ENCODE measurements around the gene DNLZ. TPM values are rescaled to one million over a fixed set of nuclear protein-coding genes. Genes with fewer than 3 reads are reported as not detected.

DNLZ gene
- total and polyA plus RNA-seq, 11 donors, result 21.3 to 67.8 (median 33.6) TPM

DNA sequence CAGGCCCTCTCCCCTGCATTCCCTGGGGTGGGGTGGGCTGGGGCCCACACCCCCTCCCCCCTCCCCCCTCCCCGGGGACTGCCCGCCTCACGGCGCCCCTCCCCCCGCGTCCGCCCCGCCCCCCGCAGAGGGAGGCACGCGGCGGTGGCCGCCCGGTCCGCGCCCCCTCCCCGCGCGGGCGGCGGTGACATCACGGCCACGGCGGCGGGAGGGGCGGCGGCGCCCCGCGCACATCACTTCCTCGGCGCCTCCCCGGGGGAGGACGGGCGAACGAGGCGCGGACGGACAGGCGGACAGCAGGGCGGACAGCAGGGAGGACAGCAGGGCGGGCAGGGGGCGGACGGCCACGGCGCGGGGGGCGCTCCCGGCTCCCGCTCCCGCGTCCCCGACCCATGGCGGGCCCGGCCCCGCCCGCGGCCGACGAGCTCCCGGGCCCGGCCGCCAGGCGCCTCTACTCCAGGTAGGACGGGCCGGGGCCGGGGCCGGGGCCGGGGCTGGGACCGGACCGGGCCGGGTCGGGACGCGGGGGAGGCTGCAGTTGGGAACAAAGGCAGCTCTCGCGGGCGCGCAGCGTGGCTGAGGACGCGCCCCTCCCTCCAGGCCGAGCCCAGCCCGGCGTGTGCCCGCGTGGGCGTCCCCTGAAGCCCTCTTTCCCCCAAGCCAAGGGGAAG, 36.1 kb downstream of the DNLZ start, which contains the start of gene GPSM1:
Gene GPSM1, plus strand, starts transcription at position 236 of the 671 bp plus-strand sequence. Its CDS starts 157 bp downstream, at position 393.
- no peak for TF ChIP-seq POLR2A (IDR thresholded peaks at IDR 0.05)
- TF ChIP-seq, protein P1, sequence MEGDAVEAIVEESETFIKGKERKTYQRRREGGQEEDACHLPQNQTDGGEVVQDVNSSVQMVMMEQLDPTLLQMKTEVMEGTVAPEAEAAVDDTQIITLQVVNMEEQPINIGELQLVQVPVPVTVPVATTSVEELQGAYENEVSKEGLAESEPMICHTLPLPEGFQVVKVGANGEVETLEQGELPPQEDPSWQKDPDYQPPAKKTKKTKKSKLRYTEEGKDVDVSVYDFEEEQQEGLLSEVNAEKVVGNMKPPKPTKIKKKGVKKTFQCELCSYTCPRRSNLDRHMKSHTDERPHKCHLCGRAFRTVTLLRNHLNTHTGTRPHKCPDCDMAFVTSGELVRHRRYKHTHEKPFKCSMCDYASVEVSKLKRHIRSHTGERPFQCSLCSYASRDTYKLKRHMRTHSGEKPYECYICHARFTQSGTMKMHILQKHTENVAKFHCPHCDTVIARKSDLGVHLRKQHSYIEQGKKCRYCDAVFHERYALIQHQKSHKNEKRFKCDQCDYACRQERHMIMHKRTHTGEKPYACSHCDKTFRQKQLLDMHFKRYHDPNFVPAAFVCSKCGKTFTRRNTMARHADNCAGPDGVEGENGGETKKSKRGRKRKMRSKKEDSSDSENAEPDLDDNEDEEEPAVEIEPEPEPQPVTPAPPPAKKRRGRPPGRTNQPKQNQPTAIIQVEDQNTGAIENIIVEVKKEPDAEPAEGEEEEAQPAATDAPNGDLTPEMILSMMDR (IDR thresholded peaks at IDR 0.05), result peak in 1 of 12 donors; percentile 5
- Histone ChIP-seq H3K4me1 (peaks cover 5 to 62% (median 28%) of the 10 kb centered on the region in 12 donors), H3K4me3 (peak within 1 kb of the TSS; percentile 48 to 86 (median 71)), H3K36me3 (peaks cover 0 to 3% (median 0%) of the 10 kb centered on the region in 9 donors), H3K9me3 (no peaks in the 10 kb centered on the region), H3K27me3 (no peaks in the 10 kb centered on the region), H3K27ac (peak within 1 kb of the TSS; percentile 39 to 84 (median 76))
- WGBS, 4 donors, result 0 to 1% (median 1%) methylated on average over 21 to 86 of the region's 88 CpGs
- intact Hi-C loops (cut with DNase I), result no loop called here
- peak; percentile 71 to 85 (median 78) for DNase-seq
- peak in 3 of 4 donors; percentile 15 to 39 (median 21) for ATAC-seq

DNA sequence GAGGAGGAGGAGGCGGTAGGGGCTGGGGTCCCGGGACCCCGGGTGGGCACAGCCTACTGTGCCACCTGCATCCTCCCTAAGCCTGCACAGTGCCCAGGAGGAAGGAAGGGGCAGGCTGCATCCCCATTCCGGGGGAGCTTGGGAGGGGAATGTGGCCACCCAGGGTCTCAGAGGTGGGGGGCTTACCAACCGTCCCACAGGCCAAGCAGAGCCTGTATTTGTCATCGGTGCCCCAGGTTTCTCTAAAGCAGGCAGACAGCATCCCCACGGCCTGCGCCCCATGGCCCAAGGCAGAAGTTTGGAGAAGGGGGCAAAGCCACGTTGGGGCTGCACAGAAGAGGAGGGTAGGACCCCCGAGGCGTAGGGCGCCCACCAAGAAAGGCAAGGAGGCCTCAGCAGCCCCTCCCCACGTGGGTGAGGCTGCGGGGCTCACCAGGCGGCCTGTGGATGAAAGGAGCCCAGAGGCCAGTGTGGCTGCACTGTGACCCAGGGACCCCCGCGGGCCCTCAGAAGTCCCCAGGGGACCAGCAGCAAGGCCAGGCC, 36.7 kb downstream of the DNLZ start:
- peaks cover 0 to 1% (median 0%) of the 10 kb centered on the region in 9 donors for H3K36me3 ChIP-seq
- no peaks in the 10 kb centered on the region for H3K9me3 ChIP-seq
- peaks cover 5 to 62% (median 28%) of the 10 kb centered on the region in 12 donors for H3K4me1 ChIP-seq
- TF ChIP-seq, protein P1 (IDR thresholded peaks at IDR 0.05), result no peak
- no peak for TF ChIP-seq POLR2A (IDR thresholded peaks at IDR 0.05)
- peak overlapping the region in 11 of 12 donors; percentile 31 to 84 (median 72) for H3K27ac ChIP-seq
- H3K27me3 ChIP-seq, result no peaks in the 10 kb centered on the region
- intact Hi-C loops (cut with DNase I), result no loop called here
- no peak for DNase-seq
- H3K4me3 ChIP-seq, result peak overlapping the region in 11 of 12 donors; percentile 61 to 86 (median 72)
- peak in 1 of 4 donors; percentile 13 for ATAC-seq
- WGBS, 4 donors, result 38 to 50% (median 41%) methylated on average over 3 to 17 of the region's 17 CpGs

DNA sequence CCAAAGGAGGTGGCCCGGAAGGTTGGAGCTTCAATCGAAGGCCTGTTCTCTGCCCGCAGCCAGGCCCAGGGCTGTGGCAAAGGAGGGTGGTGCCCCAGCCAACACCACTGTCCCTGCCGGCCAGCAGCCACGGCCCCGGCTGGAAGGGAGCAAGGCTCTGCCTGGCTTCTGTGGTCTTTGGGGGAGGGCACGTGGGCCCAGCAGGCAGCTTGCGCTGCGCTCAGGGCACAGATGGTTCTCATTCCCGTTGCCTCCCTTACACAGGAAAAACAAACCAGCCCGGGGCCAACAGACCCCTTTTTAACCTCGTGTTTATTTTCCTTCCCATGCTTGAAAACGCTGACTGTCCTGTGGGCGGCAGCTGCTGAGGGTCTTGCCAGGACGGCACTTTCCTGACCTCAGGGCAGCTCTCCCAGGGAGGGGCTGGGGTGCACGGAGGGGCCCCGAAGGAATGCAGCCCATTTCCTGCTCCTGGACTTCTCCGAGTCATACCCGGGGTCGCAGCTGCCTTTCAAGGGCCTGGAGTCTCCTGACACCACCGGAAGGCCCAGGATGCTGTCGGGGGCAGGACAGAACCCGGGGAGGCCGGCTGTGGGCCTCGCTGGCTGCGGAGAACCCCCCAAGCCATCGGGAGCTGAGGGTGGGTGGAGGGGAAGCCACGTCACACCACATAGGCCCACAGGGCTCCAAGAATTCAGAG, 37.3 kb downstream of the DNLZ start:
- Histone ChIP-seq H3K4me3 (peak overlapping the region in 3 of 12 donors; percentile 65 to 81 (median 76)), H3K4me1 (peaks cover 5 to 62% (median 28%) of the 10 kb centered on the region in 12 donors), H3K27ac (peak overlapping the region in 11 of 12 donors; percentile 31 to 84 (median 72)), H3K36me3 (no peaks in the 10 kb centered on the region), H3K9me3 (peaks cover 0 to 5% (median 0%) of the 10 kb centered on the region in 12 donors), H3K27me3 (no peaks in the 10 kb centered on the region)
- intact Hi-C loops (cut with DNase I), result no loop called here
- ATAC-seq, result no peak
- 47 to 56% (median 53%) methylated on average over 24 to 28 of the region's 28 CpGs for WGBS, 4 donors
- DNase-seq, result peak in 2 of 5 donors; percentile 29 to 64
- TF ChIP-seq, protein P1 (IDR thresholded peaks at IDR 0.05), result no peak
- TF ChIP-seq POLR2A (IDR thresholded peaks at IDR 0.05), result no peak

Measured in heart left ventricle (tissue), 16 donors.